HCT116 (cell line): ENCODE measurements around the gene HMGA1. TPM values are rescaled to one million over a fixed set of nuclear protein-coding genes. Genes with fewer than 3 reads are reported as not detected.

ENCODE experiments used
- ATAC-seq: fragments of 200-7000 bp; cut with Tn5 transposase; 2 replicates; pipeline ENCODE4 v1.9.1; 2020; ENCODE audit warnings: mild to moderate bottlenecking, moderate library complexity
- BruUV-seq: library from RNA; stranded (reverse); fragments of 400-500 nt; replicated peaks from 2 replicates; lab custom pipeline; 2021; lab: Mats Ljungman, UMichigan
- CTCF ChIA-PET: fragments of 300-600 bp; sonication (Branson Sonifier 250); formaldehyde crosslinking; loops from one replicate; lab custom pipeline; 2021; ENCODE audit warnings: antibody characterized with exemption; lab: Charles Lee
- POLR2A ChIA-PET: fragments of 300-600, 350-600 bp; sonication (Branson Sonifier 250); formaldehyde crosslinking; loops from one replicate; lab custom pipeline; 2021; ENCODE audit warnings: antibody characterized with exemption; lab: Charles Lee
- RAD21 ChIA-PET, 2 experiments: fragments of 300-600 bp; sonication (Branson Sonifier 250); formaldehyde crosslinking; loops; one replicate each; lab custom pipeline; 2023; ENCODE audit warnings: low total read pairs in 2 of 2; ENCODE audit not compliant: uncharacterized antibody in 2 of 2, unreplicated experiment in 2 of 2, low non-redundant PET in 1 of 2; lab: Charles Lee
- DNase-seq: peaks from one replicate; pipeline ENCODE4 v3.0.0-alpha.2; 2010; ENCODE audit warnings: low read depth, low spot score
- H2AFZ ChIP-seq: fragments of 200-600 bp; shearing (Covaris generic), sonication (generic); 2 replicates; pipeline ENCODE4 v1.6.1; 2017; ENCODE audit warnings: low read depth, mixed run types, mixed read lengths, antibody characterized with exemption, low read length; ENCODE audit not compliant: poor library complexity, severe bottlenecking
- H3K27ac ChIP-seq: 2 replicates; pipeline ENCODE4 v1.5.1; 2012; ENCODE audit warnings: low read depth, low read length
- H3K27me3 ChIP-seq: fragments of 200-600 bp; sonication (generic); 2 replicates; pipeline ENCODE4 v1.6.1; 2016; ENCODE audit warnings: mixed run types, low read length, mixed read lengths; ENCODE audit not compliant: insufficient read depth
- H3K36me3 ChIP-seq, 2 experiments: fragments of 200-500 bp in 1 of 2; fragments of 200-600 bp in 1 of 2; sonication (Bioruptor generic) in 1 of 2; sonication (generic) in 1 of 2; 2 replicates each; pipeline versions ENCODE4 v1.5.1 to v1.6.1; 2014 to 2016; ENCODE audit warnings: low read length in 2 of 2, inconsistent platforms in 1 of 2, mixed read lengths in 1 of 2, mixed run types in 1 of 2; ENCODE audit not compliant: insufficient read depth in 2 of 2, control insufficient read depth in 1 of 2
- H3K4me1 ChIP-seq, 2 experiments: fragments of 200-600 bp in 1 of 2; sonication (generic) in 1 of 2; 2 replicates each; pipeline versions ENCODE4 v1.5.1 to v1.6.1; 2012 to 2017; ENCODE audit warnings: low read length in 2 of 2, inconsistent platforms in 1 of 2, mild to moderate bottlenecking in 1 of 2, mixed read lengths in 1 of 2, mixed run types in 1 of 2, moderate library complexity in 1 of 2; ENCODE audit not compliant: insufficient read depth in 2 of 2, control insufficient read depth in 1 of 2
- H3K4me2 ChIP-seq: fragments of 200-600 bp; sonication (generic); 2 replicates; pipeline ENCODE4 v1.6.1; 2017; ENCODE audit warnings: mixed run types, low read length, mixed read lengths
- H3K4me3 ChIP-seq, 2 experiments: fragments of 200-600 bp in 1 of 2; sonication (generic) in 1 of 2; replicated peaks in 1 of 2; 2 replicates each; pipeline ENCODE4 v1.5.1; 2011 to 2016; ENCODE audit warnings: low read length in 2 of 2, control low read depth in 1 of 2, low read depth in 1 of 2, mild to moderate bottlenecking in 1 of 2, mixed read lengths in 1 of 2, mixed run types in 1 of 2
- H3K79me2 ChIP-seq: fragments of 200-600 bp; sonication (generic); 2 replicates; pipeline ENCODE4 v1.6.1; 2017; ENCODE audit warnings: mild to moderate bottlenecking, mixed run types, low read length, moderate library complexity, mixed read lengths; ENCODE audit not compliant: insufficient read depth
- H3K9ac ChIP-seq: fragments of 200-600 bp; sonication (generic); 2 replicates; pipeline ENCODE4 v1.6.1; 2016; ENCODE audit warnings: low read length, mixed read lengths
- H3K9me2 ChIP-seq: fragments of 200-600 bp; sonication (generic), shearing (Covaris generic); 2 replicates; pipeline ENCODE4 v1.6.1; 2017; ENCODE audit warnings: mixed run types, mild to moderate bottlenecking, moderate library complexity; ENCODE audit not compliant: insufficient read depth
- H3K9me3 ChIP-seq, 2 experiments: fragments of 200-500 bp in 1 of 2; fragments of 200-600 bp in 1 of 2; sonication (Bioruptor generic) in 1 of 2; sonication (generic) in 1 of 2; 2 replicates each; pipeline ENCODE4 v1.6.1; 2014 to 2017; ENCODE audit warnings: low read length in 2 of 2, mixed read lengths in 2 of 2, inconsistent platforms in 1 of 2, low read depth in 1 of 2, mild to moderate bottlenecking in 1 of 2, mixed run types in 1 of 2, moderate library complexity in 1 of 2; ENCODE audit not compliant: control insufficient read depth in 1 of 2, insufficient read depth in 1 of 2
- H4K20me1 ChIP-seq: fragments of 200-600 bp; sonication (generic), shearing (Covaris generic); 2 replicates; pipeline ENCODE4 v1.6.1; 2017; ENCODE audit warnings: mixed run types, mild to moderate bottlenecking, moderate library complexity; ENCODE audit not compliant: insufficient read depth
- RAD21 ChIP-seq: IDR thresholded peaks from 2 replicates; pipeline ENCODE4 v1.6.1; 2012; ENCODE audit warnings: low read depth, mild to moderate bottlenecking
- intact Hi-C: fragments of 100-400 bp; cut with micrococcal nuclease; formaldehyde crosslinking; loops from 2 replicates; pipeline ENCODE4 v1.10.0; 2022
- total RNA-seq: library from RNA; stranded (reverse); gene quantifications from one replicate; pipeline ENCODE4 v1.2.1, GENCODE V29; 2021; ENCODE audit not compliant: unreplicated experiment
- TF ChIP-seq, protein P1 (sequence below): IDR thresholded peaks from 2 replicates; pipeline ENCODE4 v1.6.1; 2012; ENCODE audit warnings: low read depth
- TF ChIP-seq, protein P2 (sequence below), 3 experiments: fragments of 200-600 bp in 1 of 3; sonication (generic) in 1 of 3; IDR thresholded peaks in 2 of 3; conservative IDR thresholded peaks in 1 of 3; 2 replicates each; pipeline ENCODE4 v1.5.1; 2012 to 2017; ENCODE audit warnings: low read depth in 2 of 3, low read length in 2 of 3, antibody characterized with exemption in 1 of 3, borderline replicate concordance in 1 of 3, control low read depth in 1 of 3, mild to moderate bottlenecking in 1 of 3, mixed read lengths in 1 of 3, mixed run types in 1 of 3, moderate library complexity in 1 of 3; ENCODE audit not compliant: insufficient read depth in 1 of 3

HMGA1 gene
- total RNA-seq, 1 experiment from 2014 or later: 2,459 TPM

DNA sequence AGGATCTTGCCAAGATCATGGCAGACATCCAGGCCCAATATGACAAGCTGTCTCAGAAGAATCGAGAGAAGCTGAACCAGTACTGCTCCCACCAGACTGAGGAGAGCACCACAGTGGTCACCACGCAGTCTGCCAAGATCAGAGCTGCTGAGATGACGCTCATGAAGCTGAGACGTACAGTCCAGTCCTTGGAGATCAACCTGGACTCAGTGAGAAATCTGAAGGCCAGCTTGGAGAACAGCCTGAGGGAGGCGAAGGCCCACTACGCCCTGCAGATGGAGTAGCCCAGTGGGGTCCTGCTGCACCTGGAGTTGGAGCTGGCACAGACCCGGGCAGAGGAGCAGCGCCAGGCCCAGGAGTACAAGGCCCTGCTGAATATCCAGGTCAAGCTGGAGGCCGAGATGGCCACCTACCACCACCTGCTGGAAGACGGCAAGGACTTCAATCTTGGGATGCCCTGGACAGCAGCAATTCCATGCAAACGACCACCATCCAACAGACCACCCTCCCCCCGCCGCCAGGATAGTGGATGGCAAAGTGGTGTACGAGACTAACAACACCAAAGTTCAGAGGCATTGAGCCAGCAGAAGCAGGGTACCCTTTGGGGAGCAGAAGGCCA is 46.1 kb upstream of the HMGA1 start:
- CTCF ChIA-PET: interaction anchor here (2.1 to 2.6 kb wide), 2 partner anchors 27 to 53 kb away, joined by 5 to 8 read pairs; no protein-coding TSS in a partner anchor
- no peaks in the 10 kb centered on the region for H3K9me3 ChIP-seq
- ATAC-seq: no peak
- no peaks in the 10 kb centered on the region for H3K27me3 ChIP-seq
- H3K36me3 ChIP-seq: no peaks in the 10 kb centered on the region
- H4K20me1 ChIP-seq: no peaks in the 10 kb centered on the region
- RAD21 ChIA-PET: no interaction called here
- H3K27ac ChIP-seq: no peak overlapping the region
- H3K79me2 ChIP-seq: no peaks in the 10 kb centered on the region
- no peaks in the 10 kb centered on the region for H3K4me1 ChIP-seq
- no peaks in the 10 kb centered on the region for H3K9me2 ChIP-seq
- BruUV-seq: no TSS peak
- no peak overlapping the region for H3K4me2 ChIP-seq
- TF ChIP-seq, protein P1, sequence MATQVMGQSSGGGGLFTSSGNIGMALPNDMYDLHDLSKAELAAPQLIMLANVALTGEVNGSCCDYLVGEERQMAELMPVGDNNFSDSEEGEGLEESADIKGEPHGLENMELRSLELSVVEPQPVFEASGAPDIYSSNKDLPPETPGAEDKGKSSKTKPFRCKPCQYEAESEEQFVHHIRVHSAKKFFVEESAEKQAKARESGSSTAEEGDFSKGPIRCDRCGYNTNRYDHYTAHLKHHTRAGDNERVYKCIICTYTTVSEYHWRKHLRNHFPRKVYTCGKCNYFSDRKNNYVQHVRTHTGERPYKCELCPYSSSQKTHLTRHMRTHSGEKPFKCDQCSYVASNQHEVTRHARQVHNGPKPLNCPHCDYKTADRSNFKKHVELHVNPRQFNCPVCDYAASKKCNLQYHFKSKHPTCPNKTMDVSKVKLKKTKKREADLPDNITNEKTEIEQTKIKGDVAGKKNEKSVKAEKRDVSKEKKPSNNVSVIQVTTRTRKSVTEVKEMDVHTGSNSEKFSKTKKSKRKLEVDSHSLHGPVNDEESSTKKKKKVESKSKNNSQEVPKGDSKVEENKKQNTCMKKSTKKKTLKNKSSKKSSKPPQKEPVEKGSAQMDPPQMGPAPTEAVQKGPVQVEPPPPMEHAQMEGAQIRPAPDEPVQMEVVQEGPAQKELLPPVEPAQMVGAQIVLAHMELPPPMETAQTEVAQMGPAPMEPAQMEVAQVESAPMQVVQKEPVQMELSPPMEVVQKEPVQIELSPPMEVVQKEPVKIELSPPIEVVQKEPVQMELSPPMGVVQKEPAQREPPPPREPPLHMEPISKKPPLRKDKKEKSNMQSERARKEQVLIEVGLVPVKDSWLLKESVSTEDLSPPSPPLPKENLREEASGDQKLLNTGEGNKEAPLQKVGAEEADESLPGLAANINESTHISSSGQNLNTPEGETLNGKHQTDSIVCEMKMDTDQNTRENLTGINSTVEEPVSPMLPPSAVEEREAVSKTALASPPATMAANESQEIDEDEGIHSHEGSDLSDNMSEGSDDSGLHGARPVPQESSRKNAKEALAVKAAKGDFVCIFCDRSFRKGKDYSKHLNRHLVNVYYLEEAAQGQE: no peak
- TF ChIP-seq, protein P2, sequence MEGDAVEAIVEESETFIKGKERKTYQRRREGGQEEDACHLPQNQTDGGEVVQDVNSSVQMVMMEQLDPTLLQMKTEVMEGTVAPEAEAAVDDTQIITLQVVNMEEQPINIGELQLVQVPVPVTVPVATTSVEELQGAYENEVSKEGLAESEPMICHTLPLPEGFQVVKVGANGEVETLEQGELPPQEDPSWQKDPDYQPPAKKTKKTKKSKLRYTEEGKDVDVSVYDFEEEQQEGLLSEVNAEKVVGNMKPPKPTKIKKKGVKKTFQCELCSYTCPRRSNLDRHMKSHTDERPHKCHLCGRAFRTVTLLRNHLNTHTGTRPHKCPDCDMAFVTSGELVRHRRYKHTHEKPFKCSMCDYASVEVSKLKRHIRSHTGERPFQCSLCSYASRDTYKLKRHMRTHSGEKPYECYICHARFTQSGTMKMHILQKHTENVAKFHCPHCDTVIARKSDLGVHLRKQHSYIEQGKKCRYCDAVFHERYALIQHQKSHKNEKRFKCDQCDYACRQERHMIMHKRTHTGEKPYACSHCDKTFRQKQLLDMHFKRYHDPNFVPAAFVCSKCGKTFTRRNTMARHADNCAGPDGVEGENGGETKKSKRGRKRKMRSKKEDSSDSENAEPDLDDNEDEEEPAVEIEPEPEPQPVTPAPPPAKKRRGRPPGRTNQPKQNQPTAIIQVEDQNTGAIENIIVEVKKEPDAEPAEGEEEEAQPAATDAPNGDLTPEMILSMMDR (IDR thresholded peaks at IDR 0.05 in 2 of 3, conservative IDR thresholded peaks at IDR 0.05 in 1 of 3; ENCODE audit: borderline replicate concordance in 1 of 3, insufficient read depth in 1 of 3, low read depth in 2 of 3, low read length in 2 of 3): 0 out of 6 replicates have a peak, but pooled peaks of 1 of the 3 experiments have one; percentile 6
- TF ChIP-seq RAD21: peak; percentile 44; the same call in 1 of the 2 replicates
- TF ChIP-seq, all 23 proteins: peak for 2
- Histone ChIP-seq H3K4me3 (no peak overlapping the region), H2AFZ (no peak overlapping the region), H3K9ac (no peak overlapping the region)
- POLR2A ChIA-PET: interaction anchor here (1.0 to 1.9 kb wide), 3 partner anchors 11 to 46 kb away, joined by 3 to 8 read pairs (median 7); partner anchors contain the start of gene HMGA1
- DNase-seq: no peak
- intact Hi-C loops: loop anchor here (2.0 kb wide), 1 partner anchor 28 kb away; no protein-coding TSS in a partner anchor
